ENCODE results near the gene ZPBP2. TPM values are rescaled to one million over a fixed set of nuclear protein-coding genes. Genes with fewer than 3 reads are reported as not detected.

Gene ZPBP2
- polyA plus RNA-seq, 1 donor (not counting 4 experiments of a cell fraction or from before 2014, with no cell fraction given), result not detected

DNA sequence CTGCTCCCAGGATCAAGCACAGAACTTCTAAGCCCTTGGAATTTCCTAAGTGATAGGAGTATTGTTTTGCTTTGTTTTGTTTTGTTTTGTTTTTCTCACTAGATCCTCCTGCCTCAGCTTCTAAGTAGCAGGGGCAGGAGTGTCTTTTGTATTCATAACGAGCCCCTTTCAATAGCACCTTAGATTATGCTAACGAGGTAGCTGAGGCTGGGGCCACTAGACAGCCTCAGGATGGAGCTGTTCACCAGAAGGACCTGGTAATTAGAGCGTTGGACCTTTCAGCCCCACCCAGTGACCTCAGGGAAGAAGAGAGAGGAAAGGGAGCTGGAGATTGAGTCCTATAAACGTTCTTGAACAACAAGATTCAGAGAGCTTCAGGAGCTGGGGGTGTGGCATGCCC, 47.5 kb upstream of the ZPBP2 start:
- Histone ChIP-seq H3K4me2 (ENCODE audit: control insufficient read depth, extremely low read depth, insufficient read depth, low read depth, low read length) (no peak overlapping the region), H3K4me1 (ENCODE audit: control insufficient read depth, extremely low read depth, insufficient read depth, low read length) (peaks cover 17% of the 10 kb centered on the region), H2AFZ (ENCODE audit: control insufficient read depth, low read length) (peak overlapping the region; percentile 19), H3K4me3 (ENCODE audit: control insufficient read depth in 2 of 3, extremely low read depth in 1 of 3, insufficient read depth in 2 of 3, low read depth in 1 of 3, low read length in 3 of 3) (no peak overlapping the region), H4K20me1 (ENCODE audit: control insufficient read depth, extremely low read depth, insufficient read depth, low read length) (no peaks in the 10 kb centered on the region), H3K27me3 (ENCODE audit: control insufficient read depth, extremely low read depth, insufficient read depth, low read length) (no peaks in the 10 kb centered on the region), H3K9ac (ENCODE audit: control insufficient read depth, extremely low read depth, insufficient read depth, low read length) (no peak overlapping the region), H3K9me3 (ENCODE audit: control insufficient read depth, low read depth, low read length) (peaks cover 7% of the 10 kb centered on the region), H3K36me3 (ENCODE audit: control insufficient read depth in 2 of 2, extremely low read depth in 1 of 2, insufficient read depth in 2 of 2, low read length in 2 of 2) (no peaks in the 10 kb centered on the region), H3K79me2 (ENCODE audit: control insufficient read depth, insufficient read depth, low read length) (no peaks in the 10 kb centered on the region), H3K27ac (ENCODE audit: control insufficient read depth, insufficient read depth, low read length) (no peak overlapping the region), H3K9me1 (ENCODE audit: control insufficient read depth, extremely low read depth, insufficient read depth, low read length) (no peaks in the 10 kb centered on the region)
- FAIRE-seq (no peak), DNase-seq (ENCODE audit: low read depth, low spot score) (no peak)
- dilution Hi-C loops (cut with MboI; ENCODE audit: extremely low pct_ligation_motif_present, low sequenced_read_pairs), result no loop called here
- TF ChIP-seq, protein P1, sequence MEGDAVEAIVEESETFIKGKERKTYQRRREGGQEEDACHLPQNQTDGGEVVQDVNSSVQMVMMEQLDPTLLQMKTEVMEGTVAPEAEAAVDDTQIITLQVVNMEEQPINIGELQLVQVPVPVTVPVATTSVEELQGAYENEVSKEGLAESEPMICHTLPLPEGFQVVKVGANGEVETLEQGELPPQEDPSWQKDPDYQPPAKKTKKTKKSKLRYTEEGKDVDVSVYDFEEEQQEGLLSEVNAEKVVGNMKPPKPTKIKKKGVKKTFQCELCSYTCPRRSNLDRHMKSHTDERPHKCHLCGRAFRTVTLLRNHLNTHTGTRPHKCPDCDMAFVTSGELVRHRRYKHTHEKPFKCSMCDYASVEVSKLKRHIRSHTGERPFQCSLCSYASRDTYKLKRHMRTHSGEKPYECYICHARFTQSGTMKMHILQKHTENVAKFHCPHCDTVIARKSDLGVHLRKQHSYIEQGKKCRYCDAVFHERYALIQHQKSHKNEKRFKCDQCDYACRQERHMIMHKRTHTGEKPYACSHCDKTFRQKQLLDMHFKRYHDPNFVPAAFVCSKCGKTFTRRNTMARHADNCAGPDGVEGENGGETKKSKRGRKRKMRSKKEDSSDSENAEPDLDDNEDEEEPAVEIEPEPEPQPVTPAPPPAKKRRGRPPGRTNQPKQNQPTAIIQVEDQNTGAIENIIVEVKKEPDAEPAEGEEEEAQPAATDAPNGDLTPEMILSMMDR (optimal IDR thresholded peaks at IDR 0.05 in 1 of 3, IDR thresholded peaks at IDR 0.05 in 1 of 3, conservative IDR thresholded peaks at IDR 0.05 in 1 of 3; ENCODE audit: extremely low read depth in 1 of 3, insufficient read depth in 2 of 3, low read length in 3 of 3), result peak in 1 of 3 experiments; percentile 22
- TF ChIP-seq EZH2 (IDR thresholded peaks at IDR 0.05; ENCODE audit: low read length), result no peak

DNA sequence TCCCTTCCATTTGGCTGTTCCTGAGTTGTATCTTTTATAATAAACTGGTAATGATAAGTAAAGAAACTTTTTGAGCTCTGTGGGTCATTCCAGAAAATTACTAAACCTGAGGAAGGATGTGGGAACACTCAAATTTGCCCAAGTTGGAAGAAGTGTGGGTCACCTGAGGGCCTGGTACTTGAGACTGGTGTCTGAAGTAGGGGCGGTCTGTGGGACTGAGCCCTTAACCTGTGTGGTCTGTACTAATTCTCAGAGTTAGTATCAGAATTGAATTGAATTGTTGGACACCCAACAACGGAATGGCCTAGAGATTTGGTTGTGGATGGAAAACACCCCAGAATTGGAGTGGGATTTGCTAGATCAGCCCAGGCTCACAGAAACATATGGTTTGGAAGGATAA, 47.0 kb upstream of the ZPBP2 start:
- peaks cover 7% of the 10 kb centered on the region for H3K9me3 ChIP-seq (ENCODE audit: control insufficient read depth, low read depth, low read length)
- H3K4me3 ChIP-seq (ENCODE audit: control insufficient read depth in 2 of 3, extremely low read depth in 1 of 3, insufficient read depth in 2 of 3, low read depth in 1 of 3, low read length in 3 of 3), result no peak overlapping the region
- H4K20me1 ChIP-seq (ENCODE audit: control insufficient read depth, extremely low read depth, insufficient read depth, low read length), result no peaks in the 10 kb centered on the region
- no peak for DNase-seq (ENCODE audit: low read depth, low spot score)
- H3K4me2 ChIP-seq (ENCODE audit: control insufficient read depth, extremely low read depth, insufficient read depth, low read depth, low read length), result no peak overlapping the region
- dilution Hi-C loops (cut with MboI; ENCODE audit: extremely low pct_ligation_motif_present, low sequenced_read_pairs), result no loop called here
- H2AFZ ChIP-seq (ENCODE audit: control insufficient read depth, low read length), result no peak overlapping the region
- TF ChIP-seq, protein P1 (optimal IDR thresholded peaks at IDR 0.05 in 1 of 3, IDR thresholded peaks at IDR 0.05 in 1 of 3, conservative IDR thresholded peaks at IDR 0.05 in 1 of 3; ENCODE audit: extremely low read depth in 1 of 3, insufficient read depth in 2 of 3, low read length in 3 of 3), result no peak
- no peak for TF ChIP-seq EZH2 (IDR thresholded peaks at IDR 0.05; ENCODE audit: low read length)
- no peaks in the 10 kb centered on the region for H3K36me3 ChIP-seq (ENCODE audit: control insufficient read depth in 2 of 2, extremely low read depth in 1 of 2, insufficient read depth in 2 of 2, low read length in 2 of 2)
- no peaks in the 10 kb centered on the region for H3K9me1 ChIP-seq (ENCODE audit: control insufficient read depth, extremely low read depth, insufficient read depth, low read length)
- FAIRE-seq, result no peak
- H3K27me3 ChIP-seq (ENCODE audit: control insufficient read depth, extremely low read depth, insufficient read depth, low read length), result no peaks in the 10 kb centered on the region
- peaks cover 17% of the 10 kb centered on the region for H3K4me1 ChIP-seq (ENCODE audit: control insufficient read depth, extremely low read depth, insufficient read depth, low read length)
- H3K27ac ChIP-seq (ENCODE audit: control insufficient read depth, insufficient read depth, low read length), result no peak overlapping the region
- H3K79me2 ChIP-seq (ENCODE audit: control insufficient read depth, insufficient read depth, low read length), result no peaks in the 10 kb centered on the region
- H3K9ac ChIP-seq (ENCODE audit: control insufficient read depth, extremely low read depth, insufficient read depth, low read length), result no peak overlapping the region

Data from keratinocyte (primary cell).